GM23248 (cell line): ENCODE measurements around the gene FBN3. TPM values are rescaled to one million over a fixed set of nuclear protein-coding genes. Genes with fewer than 3 reads are reported as not detected.

Experiments used
- DNase-seq: peaks from one replicate; pipeline ENCODE4 v3.0.0-alpha.2; 2015
- H2AFZ ChIP-seq: fragments of 200-600 bp; sonication (generic); 2 replicates; pipeline ENCODE4 v1.6.1; 2016; ENCODE audit warnings: antibody characterized with exemption
- H3F3A ChIP-seq: fragments of 200-600 bp; sonication (generic); 2 replicates; pipeline ENCODE4 v1.6.1; 2016; ENCODE audit warnings: mild to moderate bottlenecking, antibody characterized with exemption, mixed run types; ENCODE audit not compliant: insufficient read depth
- H3K27ac ChIP-seq: fragments of 200-600 bp; sonication (generic); 2 replicates; pipeline ENCODE4 v1.5.1; 2016; ENCODE audit warnings: mild to moderate bottlenecking
- H3K27me3 ChIP-seq: fragments of 200-600 bp; sonication (generic); replicated peaks from 2 replicates; pipeline ENCODE4 v1.6.1; 2016; ENCODE audit warnings: mild to moderate bottlenecking; ENCODE audit not compliant: insufficient read depth
- H3K36me3 ChIP-seq: fragments of 200-600 bp; sonication (generic); 2 replicates; pipeline ENCODE4 v1.6.1; 2016; ENCODE audit warnings: low read depth, mild to moderate bottlenecking
- H3K4me1 ChIP-seq: fragments of 200-600 bp; sonication (generic); 2 replicates; pipeline ENCODE4 v1.6.1; 2016; ENCODE audit warnings: mild to moderate bottlenecking; ENCODE audit not compliant: insufficient read depth
- H3K4me2 ChIP-seq: fragments of 200-600 bp; sonication (generic); one replicate; pipeline ENCODE4 v1.6.1; 2016; ENCODE audit warnings: mild to moderate bottlenecking; ENCODE audit not compliant: unreplicated experiment
- H3K4me3 ChIP-seq: fragments of 200-600 bp; sonication (generic); 2 replicates; pipeline ENCODE4 v1.5.1; 2016; ENCODE audit warnings: mild to moderate bottlenecking
- H3K79me2 ChIP-seq: fragments of 200-600 bp; sonication (generic); 2 replicates; pipeline ENCODE4 v1.6.1; 2016; ENCODE audit warnings: mild to moderate bottlenecking; ENCODE audit not compliant: insufficient read depth
- H3K9ac ChIP-seq: fragments of 200-600 bp; sonication (generic); 2 replicates; pipeline ENCODE4 v1.6.1; 2016; ENCODE audit warnings: mild to moderate bottlenecking
- H3K9me2 ChIP-seq: fragments of 200-600 bp; sonication (generic); 2 replicates; pipeline ENCODE4 v1.6.1; 2016; ENCODE audit warnings: mixed run types, mild to moderate bottlenecking, moderate library complexity; ENCODE audit not compliant: insufficient read depth
- H3K9me3 ChIP-seq: fragments of 200-600 bp; sonication (generic); one replicate; pipeline ENCODE4 v1.6.1; 2017; ENCODE audit warnings: low read depth
- H4K20me1 ChIP-seq: fragments of 200-600 bp; sonication (generic); 2 replicates; pipeline ENCODE4 v1.6.0; 2016; ENCODE audit not compliant: insufficient read depth
- EZH2 ChIP-seq: fragments of 200-600 bp; sonication (generic); IDR thresholded peaks from 2 replicates; pipeline ENCODE4 v1.6.1; 2018; ENCODE audit warnings: antibody characterized with exemption, mild to moderate bottlenecking; ENCODE audit not compliant: insufficient read depth, poor library complexity, severe bottlenecking
- EZH2phosphoT487 ChIP-seq: fragments of 200-600 bp; sonication (generic); IDR thresholded peaks from 2 replicates; pipeline ENCODE4 v1.6.1; 2018; ENCODE audit warnings: antibody characterized with exemption, moderate library complexity, mild to moderate bottlenecking, low read depth; ENCODE audit not compliant: insufficient read depth
- WGBS, 2 experiments: methylation state at CpG; one replicate each; pipeline ENCODE4 v1.1.6; 2015 to 2017; ENCODE audit warnings: low lambda C conversion rate in 2 of 2, low coverage in 1 of 2; ENCODE audit errors: missing lambda C conversion rate in 2 of 2; 5-methylcytosine and 5-hydroxymethylcytosine counted together
- in situ Hi-C: fragments of 300-500 bp; cut with MboI; formaldehyde crosslinking; loops from 2 replicates; pipeline ENCODE4 v1.15.0; 2020
- polyA plus RNA-seq: library from polyadenylated mRNA; unstranded; fragments of >200 nt; fragmentation: Nextera tagmentation; extraction: Ambion mirVana; gene quantifications from 2 replicates; pipeline ENCODE4 v1.2.1, GENCODE V29; 2016
- total RNA-seq: library from RNA; depleted of rRNA; stranded (reverse); fragments of >200 nt; shearing (Covaris generic); gene quantifications from 2 replicates; pipeline ENCODE4 v1.2.3, GENCODE V29; 2014

Gene FBN3
- total and polyA plus RNA-seq, 2 experiments from 2014 or later, result not detected

GRCh38 chr19:8042900-8043299, 106.5 kb downstream of the FBN3 start:
- in situ Hi-C loops, result no loop called here
- no peak for DNase-seq
- H3F3A ChIP-seq, result no peaks in the 10 kb centered on the region
- no peak for TF ChIP-seq EZH2
- no peak for TF ChIP-seq EZH2phosphoT487
- H3K9ac ChIP-seq, result no peak overlapping the region
- no peaks in the 10 kb centered on the region for H3K4me1 ChIP-seq
- H3K27me3 ChIP-seq, result no peaks in the 10 kb centered on the region
- H2AFZ ChIP-seq, result no peak overlapping the region
- no peaks in the 10 kb centered on the region for H3K79me2 ChIP-seq
- WGBS, 2 experiments, result 76 to 86% methylated on average over 9 of the region's 9 CpGs
- H4K20me1 ChIP-seq, result no peaks in the 10 kb centered on the region
- H3K9me2 ChIP-seq, result no peaks in the 10 kb centered on the region
- no peaks in the 10 kb centered on the region for H3K9me3 ChIP-seq
- H3K4me2 ChIP-seq, result no peak overlapping the region
- no peak overlapping the region for H3K4me3 ChIP-seq
- no peaks in the 10 kb centered on the region for H3K36me3 ChIP-seq
- no peak overlapping the region for H3K27ac ChIP-seq

- DNase-seq, result no peak
- H3K79me2 ChIP-seq, result no peaks in the 10 kb centered on the region
- H2AFZ ChIP-seq, result no peak overlapping the region
- no peaks in the 10 kb centered on the region for H3K36me3 ChIP-seq
- H3K4me1 ChIP-seq, result no peaks in the 10 kb centered on the region
- TF ChIP-seq EZH2phosphoT487, result no peak
- no peak for TF ChIP-seq EZH2
- H3K4me2 ChIP-seq, result no peak overlapping the region
- no peaks in the 10 kb centered on the region for H4K20me1 ChIP-seq
- no peak overlapping the region for H3K27ac ChIP-seq
- 62 to 66% methylated on average over 7 of the region's 7 CpGs for whole genome bisulfite sequencing, 2 experiments
- H3K27me3 ChIP-seq, result no peaks in the 10 kb centered on the region
- no peak overlapping the region for H3K9ac ChIP-seq
- no peaks in the 10 kb centered on the region for H3F3A ChIP-seq
- no peaks in the 10 kb centered on the region for H3K9me3 ChIP-seq
- H3K4me3 ChIP-seq, result no peak overlapping the region
- H3K9me2 ChIP-seq, result no peaks in the 10 kb centered on the region
- in situ Hi-C loops, result no loop called here
These were observed 107.9 kb downstream of the FBN3 start for GRCh38 chr19:8041531-8041931.

GRCh38 chr19:8039231-8039630, 110.2 kb downstream of the FBN3 start:
- Histone ChIP-seq H4K20me1 (no peaks in the 10 kb centered on the region), H3K9me2 (no peaks in the 10 kb centered on the region), H3K27ac (no peak overlapping the region), H3K27me3 (no peaks in the 10 kb centered on the region; the same call in 1 of the 2 replicates), H3K4me1 (no peaks in the 10 kb centered on the region), H3F3A (no peaks in the 10 kb centered on the region), H3K36me3 (no peaks in the 10 kb centered on the region), H3K9me3 (no peaks in the 10 kb centered on the region), H3K79me2 (no peaks in the 10 kb centered on the region), H3K4me2 (no peak overlapping the region), H2AFZ (no peak overlapping the region), H3K9ac (no peak overlapping the region), H3K4me3 (no peak overlapping the region)
- DNase-seq, result no peak
- 81 to 82% methylated on average over 3 of the region's 3 CpGs for WGBS, 2 experiments
- TF ChIP-seq EZH2phosphoT487 (no peak), EZH2 (no peak)
- in situ Hi-C loops, result no loop called here

- Histone ChIP-seq H3K79me2 (no peaks in the 10 kb centered on the region), H2AFZ (no peak overlapping the region), H3K4me2 (no peak overlapping the region), H3K4me1 (no peaks in the 10 kb centered on the region), H3K9me2 (no peaks in the 10 kb centered on the region), H3K36me3 (no peaks in the 10 kb centered on the region), H3K9ac (no peak overlapping the region), H3F3A (no peaks in the 10 kb centered on the region), H3K9me3 (no peaks in the 10 kb centered on the region), H4K20me1 (no peaks in the 10 kb centered on the region), H3K27me3 (no peaks in the 10 kb centered on the region; the same call in 1 of the 2 replicates), H3K4me3 (no peak overlapping the region), H3K27ac (no peak overlapping the region)
- TF ChIP-seq EZH2 (no peak), EZH2phosphoT487 (no peak)
- WGBS, 2 experiments, result 39 to 53% methylated on average over 6 of the region's 6 CpGs
- in situ Hi-C loops, result no loop called here
- no peak for DNase-seq
These were observed 110.6 kb downstream of the FBN3 start for GRCh38 chr19:8038815-8039214.
